IgD-negative memory B cell (primary cell): ENCODE results near the gene PANX1. TPM values are rescaled to one million over a fixed set of nuclear protein-coding genes. Genes with fewer than 3 reads are reported as not detected.
A peak's percentile ranks its signal among the peaks of the same experiment; 100 is the strongest.
"Not testable (repeated sequence)": the region's sequence is repeated elsewhere in the genome, so short reads cannot be mapped to it uniquely, and the experiment has no call there.

ENCODE experiments used
- H3K27ac Mint-ChIP-seq, 3 donors: one replicate each; pipeline ENCODE4 v1.8.0; 2020 to 2022; ENCODE audit warnings: mild to moderate bottlenecking in 3 of 3, mixed read lengths in 3 of 3, moderate library complexity in 1 of 3
- H3K27me3 Mint-ChIP-seq: one replicate; pipeline ENCODE4 v1.8.0; 2021; ENCODE audit warnings: mixed read lengths
- H3K36me3 Mint-ChIP-seq: one replicate; pipeline ENCODE4 v1.8.0; 2020; ENCODE audit warnings: mild to moderate bottlenecking, mixed read lengths
- H3K4me1 Mint-ChIP-seq, 3 donors: one replicate each; pipeline ENCODE4 v1.8.0; 2020 to 2022; ENCODE audit warnings: mixed read lengths in 3 of 3, mild to moderate bottlenecking in 1 of 3
- H3K4me3 Mint-ChIP-seq, 4 donors: one replicate each; pipeline ENCODE4 v1.8.0; 2020 to 2022; ENCODE audit warnings: mild to moderate bottlenecking in 4 of 4, mixed read lengths in 4 of 4, moderate library complexity in 3 of 4
- H3K9me3 Mint-ChIP-seq, 3 donors: one replicate each; pipeline ENCODE4 v1.8.0; 2020 to 2021; ENCODE audit warnings: mixed read lengths in 3 of 3, mild to moderate bottlenecking in 1 of 3
- polyA plus RNA-seq: library from polyadenylated mRNA; unstranded; fragments of 300-500 nt; fragmentation: Illumina TruSeq; gene quantifications from one replicate; pipeline ENCODE4 v1.2.3, GENCODE V29; 2021

The PANX1 gene
- polyA plus RNA-seq, 1 donor from 2014 or later, result 10.0 TPM

GRCh38 chr11:94150704-94151685 is 22.4 kb downstream of the PANX1 start:
- Mint-ChIP-seq H3K4me3 (no peak overlapping the region), H3K4me1 (peaks cover 34 to 61% (median 53%) of the 10 kb centered on the region in 3 donors), H3K9me3 (no peaks in the 10 kb centered on the region), H3K27ac (peak overlapping the region in 1 of 3 donors; percentile 14), H3K36me3 (peaks cover 7% of the 10 kb centered on the region), H3K27me3 (no peaks in the 10 kb centered on the region)

DNA sequence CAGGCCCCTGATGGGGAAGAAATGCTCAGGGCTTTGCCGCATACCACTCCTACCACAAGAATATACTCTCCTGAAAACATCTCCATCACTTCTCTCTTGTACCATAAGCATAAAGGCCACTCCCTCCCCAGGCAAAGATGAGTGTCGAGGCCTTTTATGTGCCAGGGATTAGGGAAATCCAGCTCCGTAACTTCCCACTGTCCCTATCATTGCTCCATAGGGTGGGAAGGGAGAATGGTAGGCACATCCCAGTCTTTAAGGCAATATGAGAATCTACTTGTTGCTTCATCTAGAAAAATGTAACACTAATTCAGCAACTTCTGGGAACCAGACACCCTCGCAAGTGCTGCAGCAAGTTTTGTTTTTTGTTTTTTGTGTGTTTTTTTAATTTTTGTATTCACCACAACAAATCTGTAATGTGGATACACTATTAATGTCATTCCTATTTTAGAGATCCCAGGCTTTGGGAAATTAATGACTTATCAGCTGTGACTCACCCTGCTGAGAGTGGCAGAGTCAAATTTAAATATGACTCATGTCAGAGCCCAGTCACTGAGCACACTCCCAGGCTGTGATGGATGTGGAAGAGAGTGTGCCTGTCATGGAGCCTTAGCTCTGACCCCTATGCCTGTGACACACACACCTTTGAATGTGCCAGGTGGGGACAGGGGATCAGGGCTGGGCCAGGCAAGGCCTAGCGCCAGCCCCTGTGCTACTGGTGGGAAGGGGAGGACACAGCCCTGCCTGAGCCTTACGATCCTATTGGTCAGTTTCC is 23.4 kb downstream of the PANX1 start:
- Mint-ChIP-seq H3K9me3 (no peaks in the 10 kb centered on the region), H3K36me3 (peaks cover 11% of the 10 kb centered on the region), H3K27ac (peak overlapping the region in 1 of 3 donors; percentile 6), H3K4me3 (no peak overlapping the region), H3K4me1 (peaks cover 33 to 63% (median 46%) of the 10 kb centered on the region in 3 donors), H3K27me3 (no peaks in the 10 kb centered on the region)

GRCh38 chr11:94152678-94153065 is 24.0 kb downstream of the PANX1 start:
- H3K36me3 Mint-ChIP-seq, result peaks cover 11% of the 10 kb centered on the region
- H3K27me3 Mint-ChIP-seq, result no peaks in the 10 kb centered on the region
- peak overlapping the region in 1 of 4 donors; percentile 31 for H3K4me3 Mint-ChIP-seq
- no peaks in the 10 kb centered on the region for H3K9me3 Mint-ChIP-seq
- peak overlapping the region in 1 of 3 donors; percentile 65 for H3K27ac Mint-ChIP-seq
- peaks cover 27 to 60% (median 41%) of the 10 kb centered on the region in 3 donors for H3K4me1 Mint-ChIP-seq

- peaks cover 11% of the 10 kb centered on the region for H3K36me3 Mint-ChIP-seq
- peak overlapping the region in 1 of 4 donors; percentile 19 for H3K4me3 Mint-ChIP-seq
- H3K27ac Mint-ChIP-seq, result peak overlapping the region in 2 of 3 donors; percentile 21 to 65
- peaks cover 25 to 54% (median 37%) of the 10 kb centered on the region in 3 donors for H3K4me1 Mint-ChIP-seq
- H3K27me3 Mint-ChIP-seq, result no peaks in the 10 kb centered on the region
- H3K9me3 Mint-ChIP-seq, result no peaks in the 10 kb centered on the region
Observed at GRCh38 chr11:94153320-94153719, 24.7 kb downstream of the PANX1 start.

DNA sequence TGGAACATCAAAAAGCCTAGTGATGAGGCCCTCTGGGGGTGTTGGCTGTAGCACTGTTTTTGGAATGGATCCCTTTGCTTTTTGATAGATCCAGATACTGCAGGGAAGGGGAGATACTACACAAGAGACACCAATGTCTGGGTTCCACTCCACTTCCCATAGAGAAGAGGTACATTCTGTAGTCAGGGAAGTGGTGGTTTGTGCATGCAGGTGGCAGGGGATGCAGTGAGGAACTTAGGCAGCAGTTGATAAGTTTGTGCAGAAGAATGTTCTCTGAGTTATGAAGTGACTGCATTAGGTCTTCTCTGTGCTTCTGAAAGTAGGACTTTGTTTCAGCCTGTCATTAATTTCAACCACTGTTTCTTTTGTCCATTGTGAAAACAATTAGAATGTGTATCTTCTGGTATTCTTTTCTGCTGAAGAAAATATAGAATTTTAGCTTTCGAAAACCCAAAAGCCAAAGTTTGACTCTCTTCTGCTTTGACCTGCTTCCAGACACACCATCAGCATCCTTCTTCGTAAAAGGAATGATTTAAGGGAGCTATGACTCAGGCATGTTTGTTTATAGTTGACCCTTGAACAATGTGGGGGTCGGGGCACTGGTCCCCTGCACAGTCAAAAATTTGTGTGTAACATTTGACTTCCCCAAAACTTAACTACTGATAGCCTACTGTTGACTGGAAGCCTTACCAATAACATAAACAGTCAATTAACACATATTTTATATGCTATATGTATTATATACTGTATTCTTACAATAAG is 25.6 kb downstream of the PANX1 start:
- peaks cover 12% of the 10 kb centered on the region for H3K36me3 Mint-ChIP-seq
- peaks cover 20 to 46% (median 35%) of the 10 kb centered on the region in 3 donors for H3K4me1 Mint-ChIP-seq
- no peak overlapping the region for H3K4me3 Mint-ChIP-seq
- H3K27ac Mint-ChIP-seq, result no peak overlapping the region
- peaks cover 0 to under 1% (median 0%) of the 10 kb centered on the region in 3 donors for H3K9me3 Mint-ChIP-seq
- no peaks in the 10 kb centered on the region for H3K27me3 Mint-ChIP-seq

DNA sequence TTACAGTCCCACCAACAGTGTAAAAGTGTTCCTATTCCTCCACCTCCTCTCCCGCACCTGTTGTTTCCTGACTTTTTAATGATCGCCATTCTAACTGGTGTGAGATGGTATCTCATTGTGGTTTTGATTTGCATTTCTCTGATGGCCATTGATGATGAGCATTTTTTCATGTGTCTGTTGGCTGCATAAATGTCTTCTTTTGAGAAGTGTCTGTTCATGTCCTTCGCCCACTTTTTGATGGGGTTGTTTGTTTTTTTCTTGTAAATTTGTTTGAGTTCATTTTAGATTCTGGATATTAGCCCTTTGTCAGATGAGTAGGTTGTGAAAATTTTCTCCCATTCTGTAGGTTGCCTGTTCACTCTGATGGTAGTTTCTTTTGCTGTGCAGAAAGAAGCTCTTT is 28.7 kb downstream of the PANX1 start:
- H3K9me3 Mint-ChIP-seq, H3K27ac Mint-ChIP-seq, H3K4me3 Mint-ChIP-seq, H3K27me3 Mint-ChIP-seq: not testable (repeated sequence)
- Mint-ChIP-seq H3K4me1 (peaks cover 11 to 34% (median 25%) of the 10 kb centered on the region in 3 donors), H3K36me3 (peaks cover 23% of the 10 kb centered on the region)

GRCh38 chr11:94168882-94169281 is 40.2 kb downstream of the PANX1 start:
- Mint-ChIP-seq H3K4me3 (no peak overlapping the region), H3K4me1 (peaks cover 12 to 21% (median 12%) of the 10 kb centered on the region in 3 donors), H3K27ac (peak overlapping the region in 1 of 3 donors; percentile 4)

DNA sequence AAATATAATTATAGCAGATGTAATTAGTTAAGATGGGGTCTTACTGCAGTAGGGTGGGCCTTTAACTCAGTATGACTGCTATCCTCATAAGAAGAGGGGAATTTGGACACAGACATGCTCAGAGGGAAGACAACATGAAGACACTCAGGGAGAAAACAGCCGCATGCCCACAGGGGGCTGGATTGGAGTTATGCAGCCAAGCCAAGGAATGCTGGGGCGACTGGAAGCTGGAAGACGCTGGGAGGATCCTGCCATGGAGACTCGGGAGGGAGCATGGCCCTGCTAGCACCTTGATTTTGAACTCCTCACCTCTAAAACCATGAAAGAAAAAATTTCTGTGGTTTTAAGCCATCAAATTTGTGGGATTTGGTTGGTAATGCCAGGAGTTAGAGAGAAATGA is 40.9 kb downstream of the PANX1 start:
- H3K27me3 Mint-ChIP-seq, result no peaks in the 10 kb centered on the region
- H3K9me3 Mint-ChIP-seq, result peaks cover 0 to 8% (median 0%) of the 10 kb centered on the region in 3 donors
- no peak overlapping the region for H3K27ac Mint-ChIP-seq
- no peak overlapping the region for H3K4me3 Mint-ChIP-seq
- H3K36me3 Mint-ChIP-seq, result peaks cover 15% of the 10 kb centered on the region
- H3K4me1 Mint-ChIP-seq, result peaks cover 12 to 16% (median 13%) of the 10 kb centered on the region in 3 donors

More at GRCh38 chr11:94168882-94169281, 40.2 kb downstream of the PANX1 start:
- peaks cover 18% of the 10 kb centered on the region for H3K36me3 Mint-ChIP-seq
- H3K9me3 Mint-ChIP-seq, result peaks cover 0 to 8% (median 0%) of the 10 kb centered on the region in 3 donors
- no peaks in the 10 kb centered on the region for H3K27me3 Mint-ChIP-seq

- Mint-ChIP-seq H3K27ac (no peak overlapping the region), H3K27me3 (no peaks in the 10 kb centered on the region), H3K9me3 (peaks cover 0 to 5% (median 0%) of the 10 kb centered on the region in 3 donors), H3K4me1 (peaks cover 12 to 15% (median 15%) of the 10 kb centered on the region in 3 donors), H3K36me3 (peaks cover 15% of the 10 kb centered on the region), H3K4me3 (no peak overlapping the region)
Observed at GRCh38 chr11:94169930-94170545, 41.4 kb downstream of the PANX1 start.

DNA sequence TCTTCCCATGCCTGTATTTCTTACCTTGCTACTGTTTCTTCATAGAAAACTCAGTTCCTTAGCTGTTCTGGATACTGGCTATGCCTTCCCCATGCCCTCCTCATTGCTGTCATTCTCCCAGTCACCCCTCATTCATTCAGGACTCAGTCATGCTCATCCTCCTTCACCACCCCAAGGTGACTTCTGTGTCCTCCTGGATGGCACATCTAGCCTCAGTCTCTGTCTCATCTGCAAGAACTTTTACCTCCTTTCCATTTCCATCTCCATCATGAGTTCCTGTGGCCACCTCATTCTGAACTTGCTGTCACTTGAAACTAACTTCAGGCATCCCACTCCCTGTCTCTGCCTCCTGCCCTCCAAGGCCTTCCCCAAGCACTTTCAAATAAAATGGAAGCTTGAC is 42.3 kb downstream of the PANX1 start:
- no peaks in the 10 kb centered on the region for H3K27me3 Mint-ChIP-seq
- H3K4me1 Mint-ChIP-seq, result peaks cover 12 to 15% (median 15%) of the 10 kb centered on the region in 3 donors
- peaks cover 0 to 5% (median 0%) of the 10 kb centered on the region in 3 donors for H3K9me3 Mint-ChIP-seq
- peak overlapping the region in 1 of 3 donors; percentile 63 for H3K27ac Mint-ChIP-seq
- H3K36me3 Mint-ChIP-seq, result peaks cover 14% of the 10 kb centered on the region
- H3K4me3 Mint-ChIP-seq, result no peak overlapping the region

- Mint-ChIP-seq H3K4me1 (peaks cover 12 to 15% (median 15%) of the 10 kb centered on the region in 3 donors), H3K4me3 (no peak overlapping the region), H3K9me3 (no peaks in the 10 kb centered on the region), H3K27me3 (no peaks in the 10 kb centered on the region), H3K36me3 (peaks cover 11% of the 10 kb centered on the region), H3K27ac (peak overlapping the region in 2 of 3 donors; percentile 1 to 47)
Observed at GRCh38 chr11:94171693-94172440, 43.2 kb downstream of the PANX1 start.

DNA sequence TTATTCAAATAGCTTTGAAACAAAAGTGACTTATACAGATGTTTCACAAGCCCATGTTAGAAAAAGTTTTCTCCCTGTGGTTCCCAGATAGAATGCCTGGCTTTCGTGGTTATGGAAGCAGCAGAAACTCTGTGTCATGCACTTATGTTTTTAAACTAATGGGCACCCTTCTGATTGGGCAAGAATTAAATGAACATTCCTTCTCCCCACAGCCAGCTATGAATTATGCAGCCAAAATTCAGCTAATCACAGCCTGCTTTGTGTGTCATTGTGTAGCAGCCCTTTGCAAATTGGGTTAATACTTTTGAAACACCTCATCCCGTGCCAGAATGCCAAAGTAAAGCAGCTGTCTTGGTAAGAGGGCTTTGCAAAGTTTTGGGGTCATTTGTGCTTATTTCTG is 46.9 kb downstream of the PANX1 start:
- Mint-ChIP-seq H3K9me3 (peaks cover 0 to 4% (median 3%) of the 10 kb centered on the region in 3 donors), H3K4me3 (no peak overlapping the region), H3K27me3 (no peaks in the 10 kb centered on the region), H3K36me3 (peaks cover 12% of the 10 kb centered on the region), H3K27ac (no peak overlapping the region), H3K4me1 (peaks cover 7 to 13% (median 8%) of the 10 kb centered on the region in 3 donors)

DNA sequence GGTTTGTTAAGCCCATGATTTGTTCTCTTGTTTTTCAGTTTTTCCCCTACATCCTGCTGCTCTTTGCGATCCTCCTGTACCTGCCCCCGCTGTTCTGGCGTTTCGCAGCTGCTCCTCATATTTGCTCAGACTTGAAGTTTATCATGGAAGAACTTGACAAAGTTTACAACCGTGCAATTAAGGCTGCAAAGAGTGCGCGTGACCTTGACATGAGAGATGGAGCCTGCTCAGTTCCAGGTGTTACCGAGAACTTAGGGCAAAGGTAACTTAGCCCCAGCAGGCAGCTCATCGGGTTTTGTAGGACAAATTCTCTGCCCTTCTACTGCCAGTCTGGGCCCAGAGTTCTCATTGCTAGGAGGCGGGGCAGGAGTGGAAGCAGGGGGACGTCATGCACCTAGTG is 49.7 kb downstream of the PANX1 start:
- peaks cover 0 to 4% (median 3%) of the 10 kb centered on the region in 3 donors for H3K9me3 Mint-ChIP-seq
- H3K27ac Mint-ChIP-seq, result no peak overlapping the region
- H3K36me3 Mint-ChIP-seq, result peaks cover 10% of the 10 kb centered on the region
- H3K4me3 Mint-ChIP-seq, result no peak overlapping the region
- H3K4me1 Mint-ChIP-seq, result peaks cover 4 to 6% (median 5%) of the 10 kb centered on the region in 3 donors
- H3K27me3 Mint-ChIP-seq, result no peaks in the 10 kb centered on the region
